Smooth muscle cell (in vitro differentiated cells): ENCODE measurements around the gene AKNA. TPM values are rescaled to one million over a fixed set of nuclear protein-coding genes. Genes with fewer than 3 reads are reported as not detected.

Experiments
- DNase-seq: peaks from one replicate; lab custom pipeline; 2025; ENCODE audit not compliant: unreplicated experiment; lab: John Stamatoyannopoulos, UW
- H2AFZ ChIP-seq: fragments of 200-600 bp; sonication (generic); 2 replicates; pipeline ENCODE4 v1.6.0; 2016; ENCODE audit warnings: antibody characterized with exemption, low read depth, mild to moderate bottlenecking
- H3F3A ChIP-seq: fragments of 200-600 bp; sonication (generic); 2 replicates; pipeline ENCODE4 v1.6.0; 2017; ENCODE audit warnings: antibody characterized with exemption, low read depth
- H3K27ac ChIP-seq: fragments of 200-600 bp; sonication (generic); 2 replicates; pipeline ENCODE4 v1.5.1; 2016; ENCODE audit warnings: low read depth, mild to moderate bottlenecking
- H3K27me3 ChIP-seq: fragments of 200-600 bp; sonication (generic); 2 replicates; pipeline ENCODE4 v1.6.1; 2016; ENCODE audit warnings: low read depth, mild to moderate bottlenecking
- H3K36me3 ChIP-seq: fragments of 200-600 bp; sonication (generic); 2 replicates; pipeline ENCODE4 v1.5.1; 2016; ENCODE audit warnings: low read depth
- H3K4me1 ChIP-seq: fragments of 200-600 bp; sonication (generic); 2 replicates; pipeline ENCODE4 v1.5.1; 2016; ENCODE audit warnings: low read depth
- H3K4me2 ChIP-seq: fragments of 200-600 bp; sonication (generic); 2 replicates; pipeline ENCODE4 v1.6.0; 2016; ENCODE audit warnings: mild to moderate bottlenecking
- H3K4me3 ChIP-seq: fragments of 200-600 bp; sonication (generic); 2 replicates; pipeline ENCODE4 v1.5.1; 2016; ENCODE audit warnings: mild to moderate bottlenecking
- H3K79me2 ChIP-seq: fragments of 200-600 bp; sonication (generic); 2 replicates; pipeline ENCODE4 v1.6.0; 2016; ENCODE audit warnings: low read depth, mild to moderate bottlenecking
- H3K9ac ChIP-seq: fragments of 200-600 bp; sonication (generic); 2 replicates; pipeline ENCODE4 v1.6.0; 2016; ENCODE audit warnings: low read depth
- H3K9me3 ChIP-seq: fragments of 200-600 bp; sonication (generic); replicated peaks from 2 replicates; pipeline ENCODE4 v1.5.1; 2016; ENCODE audit warnings: low read depth
- H4K20me1 ChIP-seq: fragments of 200-600 bp; sonication (generic); 2 replicates; pipeline ENCODE4 v1.6.0; 2016; ENCODE audit warnings: low read depth
- WGBS: methylation state at CpG from one replicate; pipeline ENCODE4 v1.1.7; 2016; ENCODE audit warnings: low lambda C conversion rate; 5-methylcytosine and 5-hydroxymethylcytosine counted together
- polyA plus RNA-seq: library from polyadenylated mRNA; unstranded; fragments of >200 nt; fragmentation: Nextera tagmentation; extraction: Ambion mirVana; gene quantifications from 2 replicates; pipeline ENCODE4 v1.2.1, GENCODE V29; 2016
- total RNA-seq: library from RNA; depleted of rRNA; stranded (reverse); fragments of >200 nt; gene quantifications from 2 replicates; pipeline ENCODE4 v1.2.3, GENCODE V29; 2014
- TF ChIP-seq, protein P1 (sequence below): fragments of 200-600 bp; sonication (generic); IDR thresholded peaks from 2 replicates; pipeline ENCODE4 v1.5.1; 2017; ENCODE audit warnings: borderline replicate concordance, mild to moderate bottlenecking, antibody characterized with exemption; ENCODE audit not compliant: insufficient read depth, poor library complexity, severe bottlenecking

Gene AKNA
- total and polyA plus RNA-seq, 2 experiments from 2014 or later: 3.2 to 4.7 TPM

DNA sequence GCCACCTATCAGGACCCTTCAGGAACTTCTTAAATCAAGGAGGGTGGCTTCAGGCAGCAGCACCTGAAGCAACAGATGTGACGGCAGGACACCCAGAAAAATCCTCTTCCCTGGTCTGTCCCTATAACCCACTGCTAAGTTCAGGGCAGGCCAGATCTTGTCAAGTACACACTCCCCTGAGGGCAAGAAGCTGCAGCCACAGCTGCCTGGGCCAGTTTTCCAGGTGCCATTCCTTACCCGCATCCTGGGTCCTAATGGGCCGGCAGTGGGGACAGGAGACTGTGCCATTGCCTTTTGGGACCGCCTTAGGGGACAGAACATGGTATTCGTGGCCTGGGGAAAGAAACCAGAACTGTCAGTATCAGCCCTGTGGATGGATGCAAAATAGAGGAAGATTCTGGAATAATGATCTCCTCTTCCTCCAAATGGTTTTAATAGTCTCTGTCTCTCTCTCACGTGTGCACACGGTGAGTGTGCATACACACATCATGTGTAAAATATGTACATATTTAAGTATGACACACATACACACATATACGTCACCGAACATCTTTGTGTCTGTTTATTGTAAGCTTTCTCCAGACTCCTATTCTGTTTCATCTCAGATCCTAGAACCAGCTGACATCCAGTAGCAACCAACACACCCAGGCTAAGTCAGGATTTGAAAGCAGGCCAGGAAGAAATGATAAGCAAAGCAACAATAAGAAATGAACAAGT, 44.2 kb downstream of the AKNA start:
- TF ChIP-seq, protein P1, sequence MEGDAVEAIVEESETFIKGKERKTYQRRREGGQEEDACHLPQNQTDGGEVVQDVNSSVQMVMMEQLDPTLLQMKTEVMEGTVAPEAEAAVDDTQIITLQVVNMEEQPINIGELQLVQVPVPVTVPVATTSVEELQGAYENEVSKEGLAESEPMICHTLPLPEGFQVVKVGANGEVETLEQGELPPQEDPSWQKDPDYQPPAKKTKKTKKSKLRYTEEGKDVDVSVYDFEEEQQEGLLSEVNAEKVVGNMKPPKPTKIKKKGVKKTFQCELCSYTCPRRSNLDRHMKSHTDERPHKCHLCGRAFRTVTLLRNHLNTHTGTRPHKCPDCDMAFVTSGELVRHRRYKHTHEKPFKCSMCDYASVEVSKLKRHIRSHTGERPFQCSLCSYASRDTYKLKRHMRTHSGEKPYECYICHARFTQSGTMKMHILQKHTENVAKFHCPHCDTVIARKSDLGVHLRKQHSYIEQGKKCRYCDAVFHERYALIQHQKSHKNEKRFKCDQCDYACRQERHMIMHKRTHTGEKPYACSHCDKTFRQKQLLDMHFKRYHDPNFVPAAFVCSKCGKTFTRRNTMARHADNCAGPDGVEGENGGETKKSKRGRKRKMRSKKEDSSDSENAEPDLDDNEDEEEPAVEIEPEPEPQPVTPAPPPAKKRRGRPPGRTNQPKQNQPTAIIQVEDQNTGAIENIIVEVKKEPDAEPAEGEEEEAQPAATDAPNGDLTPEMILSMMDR: no peak
- no peak for DNase-seq
- H3K4me2 ChIP-seq: no peak overlapping the region
- 76% methylated on average over 9 of the region's 9 CpGs for WGBS
- no peak overlapping the region for H2AFZ ChIP-seq
- H3K4me1 ChIP-seq: peaks cover 6% of the 10 kb centered on the region
- no peaks in the 10 kb centered on the region for H3K27me3 ChIP-seq
- no peaks in the 10 kb centered on the region for H3K9me3 ChIP-seq
- H3K27ac ChIP-seq: peak overlapping the region; percentile 55
- H4K20me1 ChIP-seq: no peaks in the 10 kb centered on the region
- H3K9ac ChIP-seq: no peak overlapping the region
- H3K4me3 ChIP-seq: no peak overlapping the region
- H3K36me3 ChIP-seq: peaks cover 4% of the 10 kb centered on the region
- no peaks in the 10 kb centered on the region for H3K79me2 ChIP-seq
- H3F3A ChIP-seq: no peaks in the 10 kb centered on the region

DNA sequence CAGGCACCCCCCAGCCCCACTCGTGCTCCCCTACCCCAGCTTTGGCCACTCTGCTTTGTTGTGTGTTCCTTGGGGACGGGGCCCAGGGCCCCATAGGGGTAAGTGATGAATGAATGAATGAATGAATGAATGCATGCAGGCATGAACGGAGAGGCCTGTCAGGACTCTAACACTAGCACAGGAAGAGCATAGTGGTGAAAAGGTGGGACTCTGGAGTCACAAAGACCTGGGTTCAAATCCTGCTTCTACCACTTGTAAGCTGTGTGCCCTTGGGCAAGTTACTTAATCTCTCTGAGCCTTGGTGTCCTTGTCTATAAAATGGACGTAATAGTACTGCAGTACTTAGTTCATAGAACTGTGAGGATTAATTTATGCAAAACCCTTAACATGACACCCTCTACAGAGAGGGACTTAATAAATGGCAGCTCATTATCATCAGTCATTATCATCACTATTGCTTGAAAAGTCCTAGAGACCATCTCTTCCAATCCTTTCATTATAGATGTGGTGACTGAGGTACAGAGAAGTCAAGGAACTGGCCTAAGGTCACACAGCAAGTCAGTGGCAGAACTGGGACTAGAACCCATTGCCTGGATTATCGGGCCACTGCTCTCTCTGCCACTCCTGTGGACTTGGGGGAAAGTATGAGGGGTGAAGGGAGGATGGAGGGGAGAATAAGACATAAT, 44.9 kb downstream of the AKNA start:
- Histone ChIP-seq H2AFZ (no peak overlapping the region), H3K9ac (no peak overlapping the region), H3K27me3 (no peaks in the 10 kb centered on the region), H3K9me3 (no peaks in the 10 kb centered on the region), H3F3A (no peaks in the 10 kb centered on the region), H3K4me3 (no peak overlapping the region), H3K4me2 (no peak overlapping the region), H3K79me2 (no peaks in the 10 kb centered on the region), H3K4me1 (no peaks in the 10 kb centered on the region), H4K20me1 (no peaks in the 10 kb centered on the region), H3K27ac (peak overlapping the region; percentile 55), H3K36me3 (peaks cover 4% of the 10 kb centered on the region)
- 96% methylated on average over 5 of the region's 5 CpGs for WGBS
- TF ChIP-seq, protein P1: no peak
- no peak for DNase-seq

DNA sequence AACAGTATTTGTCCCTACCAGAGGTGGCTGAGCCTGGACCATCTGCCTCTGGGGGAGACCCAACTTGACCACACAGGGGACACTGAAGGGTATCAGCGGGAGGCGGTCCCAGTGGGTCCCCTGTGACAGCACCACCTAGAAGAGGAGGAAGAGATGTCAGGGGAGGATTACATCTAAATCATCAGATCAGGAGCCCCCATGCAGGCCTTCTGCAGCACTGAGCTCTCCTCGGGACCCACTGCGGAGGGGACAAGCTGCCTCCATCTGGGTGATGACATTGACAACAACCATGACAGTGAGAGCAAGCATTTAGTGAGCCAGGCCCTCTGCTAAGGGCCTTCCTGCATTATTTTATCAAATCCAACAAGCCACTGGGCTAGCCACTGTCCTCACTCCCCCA, 45.8 kb downstream of the AKNA start:
- Histone ChIP-seq H3K36me3 (peaks cover 4% of the 10 kb centered on the region), H3K4me1 (no peaks in the 10 kb centered on the region), H4K20me1 (no peaks in the 10 kb centered on the region), H3K9me3 (no peaks in the 10 kb centered on the region), H3K79me2 (no peaks in the 10 kb centered on the region), H3K9ac (no peak overlapping the region), H3F3A (no peaks in the 10 kb centered on the region), H3K4me2 (no peak overlapping the region), H2AFZ (no peak overlapping the region), H3K4me3 (no peak overlapping the region), H3K27ac (no peak overlapping the region), H3K27me3 (no peaks in the 10 kb centered on the region)
- DNase-seq: no peak
- TF ChIP-seq, protein P1: no peak
- WGBS: 94% methylated on average over 4 of the region's 4 CpGs
